ENCODE results near the gene ZMYND11.

The ZMYND11 gene

DNA sequence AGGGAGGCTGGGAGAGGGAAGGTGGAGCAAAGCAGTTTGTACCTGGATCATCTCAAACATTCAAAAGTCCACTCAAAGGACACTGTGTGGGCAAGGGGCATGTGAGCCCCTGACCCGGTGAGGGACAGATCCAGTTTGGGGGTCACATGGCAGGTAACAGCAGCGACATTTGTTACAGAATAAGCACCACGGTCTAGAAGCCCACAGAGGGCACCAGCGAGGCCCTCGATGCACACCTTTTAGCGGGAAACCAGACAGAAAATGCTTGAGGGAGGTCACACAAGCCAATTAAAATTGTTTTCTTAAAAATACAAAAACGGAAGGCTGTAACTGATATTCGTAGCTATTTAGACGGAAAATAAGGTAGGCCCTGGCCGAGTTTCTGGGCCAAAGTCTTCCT is 144.4 kb downstream of the ZMYND11 start:
- Mint-ChIP-seq H3K27ac (no peak overlapping the region), H3K4me1 (no peaks in the 10 kb centered on the region), H3K9me3 (no peaks in the 10 kb centered on the region), H3K36me3 (ENCODE audit: low read depth) (peaks cover 65% of the 10 kb centered on the region), H3K4me3 (no peak overlapping the region), H3K27me3 (ENCODE audit: low read depth) (no peaks in the 10 kb centered on the region)
- TF ChIP-seq, protein P1, sequence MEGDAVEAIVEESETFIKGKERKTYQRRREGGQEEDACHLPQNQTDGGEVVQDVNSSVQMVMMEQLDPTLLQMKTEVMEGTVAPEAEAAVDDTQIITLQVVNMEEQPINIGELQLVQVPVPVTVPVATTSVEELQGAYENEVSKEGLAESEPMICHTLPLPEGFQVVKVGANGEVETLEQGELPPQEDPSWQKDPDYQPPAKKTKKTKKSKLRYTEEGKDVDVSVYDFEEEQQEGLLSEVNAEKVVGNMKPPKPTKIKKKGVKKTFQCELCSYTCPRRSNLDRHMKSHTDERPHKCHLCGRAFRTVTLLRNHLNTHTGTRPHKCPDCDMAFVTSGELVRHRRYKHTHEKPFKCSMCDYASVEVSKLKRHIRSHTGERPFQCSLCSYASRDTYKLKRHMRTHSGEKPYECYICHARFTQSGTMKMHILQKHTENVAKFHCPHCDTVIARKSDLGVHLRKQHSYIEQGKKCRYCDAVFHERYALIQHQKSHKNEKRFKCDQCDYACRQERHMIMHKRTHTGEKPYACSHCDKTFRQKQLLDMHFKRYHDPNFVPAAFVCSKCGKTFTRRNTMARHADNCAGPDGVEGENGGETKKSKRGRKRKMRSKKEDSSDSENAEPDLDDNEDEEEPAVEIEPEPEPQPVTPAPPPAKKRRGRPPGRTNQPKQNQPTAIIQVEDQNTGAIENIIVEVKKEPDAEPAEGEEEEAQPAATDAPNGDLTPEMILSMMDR (IDR thresholded peaks at IDR 0.05; ENCODE audit: unreplicated experiment in 3 of 3): peak in 1 of 3 experiments; percentile 16

DNA sequence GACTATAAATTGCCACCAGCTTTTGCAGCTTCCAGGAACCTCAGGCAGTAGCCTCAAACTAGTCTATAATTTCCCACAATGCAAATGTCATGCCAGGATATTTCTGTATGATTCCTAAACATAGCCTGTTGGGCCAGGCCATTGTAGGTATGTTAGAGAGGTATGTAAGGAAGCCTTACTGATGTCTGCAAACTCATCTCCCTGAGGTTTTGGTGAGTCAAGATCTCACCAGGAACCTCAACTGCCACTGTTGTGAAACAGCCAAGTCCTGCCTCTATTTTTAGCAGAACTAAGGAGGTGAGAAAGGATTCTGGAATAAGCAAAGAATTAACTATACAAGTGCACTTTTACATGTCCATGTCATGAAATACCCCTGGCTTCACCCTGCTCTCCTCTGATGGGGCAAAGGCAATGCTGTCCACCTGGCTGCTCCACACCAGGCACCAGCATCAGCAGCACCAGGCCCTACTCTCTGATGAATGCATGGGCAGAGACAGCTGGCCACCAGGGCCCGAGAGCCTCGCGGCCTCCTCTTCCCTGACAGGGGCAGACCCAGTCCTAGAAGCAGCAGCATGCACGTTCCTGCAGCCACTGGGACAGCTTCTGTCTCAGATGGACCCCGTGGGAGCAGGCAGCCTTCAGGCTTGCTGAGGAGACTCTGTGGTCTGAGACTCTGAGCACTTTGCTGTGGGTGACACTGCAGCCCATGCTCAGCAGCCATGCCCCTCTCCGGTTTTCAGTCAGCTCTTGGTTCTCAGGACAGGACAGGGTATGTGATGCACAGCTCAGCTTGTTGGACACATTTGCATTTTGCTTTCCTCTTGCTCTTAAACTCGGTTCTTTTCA is 147.3 kb downstream of the ZMYND11 start:
- TF ChIP-seq, protein P1 (IDR thresholded peaks at IDR 0.05; ENCODE audit: unreplicated experiment in 3 of 3): no peak
- Mint-ChIP-seq H3K4me3 (no peak overlapping the region), H3K27me3 (ENCODE audit: low read depth) (no peaks in the 10 kb centered on the region), H3K9me3 (no peaks in the 10 kb centered on the region), H3K27ac (no peak overlapping the region), H3K36me3 (ENCODE audit: low read depth) (peaks cover 76% of the 10 kb centered on the region), H3K4me1 (no peaks in the 10 kb centered on the region)

DNA sequence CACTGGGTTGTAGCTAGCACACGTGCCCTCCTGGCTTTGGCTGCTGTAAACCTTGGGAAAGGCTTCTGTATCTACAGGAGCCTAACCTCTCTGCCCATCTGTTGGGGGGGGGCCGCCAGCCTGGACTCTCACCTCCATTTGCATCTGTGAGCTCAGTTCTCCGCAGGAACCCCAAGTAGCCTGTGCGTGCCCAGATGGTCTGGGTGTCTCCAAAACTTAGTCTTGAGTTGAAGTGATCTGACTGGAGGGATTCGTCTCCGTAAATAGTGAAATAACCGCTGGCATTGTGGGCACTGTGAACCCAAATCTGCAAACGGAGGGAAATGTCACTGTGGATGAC is 147.9 kb downstream of the ZMYND11 start:
- H3K36me3 Mint-ChIP-seq (ENCODE audit: low read depth): peaks cover 75% of the 10 kb centered on the region
- no peaks in the 10 kb centered on the region for H3K9me3 Mint-ChIP-seq
- H3K4me1 Mint-ChIP-seq: no peaks in the 10 kb centered on the region
- TF ChIP-seq, protein P1 (IDR thresholded peaks at IDR 0.05; ENCODE audit: unreplicated experiment in 3 of 3): no peak
- H3K27me3 Mint-ChIP-seq (ENCODE audit: low read depth): no peaks in the 10 kb centered on the region
- H3K4me3 Mint-ChIP-seq: no peak overlapping the region
- no peak overlapping the region for H3K27ac Mint-ChIP-seq

DNA sequence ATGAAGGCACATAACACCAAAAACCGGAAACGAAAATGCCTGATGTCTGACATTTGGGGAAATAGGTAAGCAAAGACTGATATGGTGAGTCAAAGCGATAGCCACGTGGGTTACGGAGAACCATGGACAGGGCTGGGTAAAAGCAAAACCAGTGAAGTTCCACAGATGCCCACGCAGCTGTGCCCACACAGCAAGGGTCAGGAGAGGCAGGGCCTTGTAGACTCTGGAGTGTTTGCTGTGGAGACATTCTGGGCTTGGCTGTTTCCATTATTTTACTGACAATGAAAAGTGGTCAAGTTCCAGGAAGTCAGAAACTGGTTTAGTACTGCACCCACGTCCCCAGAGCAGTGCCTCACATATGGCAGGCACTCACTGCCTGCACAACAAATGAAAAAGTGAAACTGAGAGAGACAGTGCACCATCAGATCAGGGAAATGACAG is 148.7 kb downstream of the ZMYND11 start:
- Mint-ChIP-seq H3K27me3 (ENCODE audit: low read depth) (no peaks in the 10 kb centered on the region), H3K4me1 (no peaks in the 10 kb centered on the region), H3K27ac (no peak overlapping the region), H3K4me3 (no peak overlapping the region), H3K36me3 (ENCODE audit: low read depth) (peaks cover 81% of the 10 kb centered on the region), H3K9me3 (no peaks in the 10 kb centered on the region)
- TF ChIP-seq, protein P1 (IDR thresholded peaks at IDR 0.05; ENCODE audit: unreplicated experiment in 3 of 3): no peak

DNA sequence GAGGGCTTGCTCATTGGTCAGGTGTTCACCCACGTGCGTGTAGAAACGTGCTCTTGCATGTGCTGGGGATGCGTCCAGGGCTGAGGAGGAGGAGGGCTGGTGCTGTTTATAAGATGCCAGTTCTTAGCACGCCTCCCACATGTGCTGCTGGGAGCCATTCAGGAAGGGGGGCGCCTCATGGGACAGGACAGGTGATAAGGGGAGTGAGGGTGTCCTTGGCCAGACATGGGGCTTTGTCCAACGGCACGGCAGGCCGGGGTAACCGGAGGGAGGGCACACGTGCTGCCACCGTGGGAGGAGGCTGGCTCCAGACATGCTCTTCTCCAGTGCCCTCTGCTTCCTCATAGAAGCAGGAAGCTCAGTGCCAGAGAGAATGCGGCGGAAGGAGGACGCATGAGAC is 150.0 kb downstream of the ZMYND11 start:
- Mint-ChIP-seq H3K4me3 (no peak overlapping the region), H3K9me3 (no peaks in the 10 kb centered on the region), H3K27me3 (ENCODE audit: low read depth) (no peaks in the 10 kb centered on the region), H3K27ac (no peak overlapping the region), H3K4me1 (no peaks in the 10 kb centered on the region), H3K36me3 (ENCODE audit: low read depth) (peaks cover 71% of the 10 kb centered on the region)
- TF ChIP-seq, protein P1 (IDR thresholded peaks at IDR 0.05; ENCODE audit: unreplicated experiment in 3 of 3): no peak
